Measurements from ENCODE around the gene ATXN7L2. TPM values are rescaled to one million over a fixed set of nuclear protein-coding genes. Genes with fewer than 3 reads are reported as not detected.
A peak's percentile ranks its signal among the peaks of the same experiment; 100 is the strongest.

The ATXN7L2 gene
- total and polyA plus RNA-seq, 2 of the 8 experiments (the other 6 are each of a cell fraction or from before 2014, with no cell fraction given): 8.1 to 9.3 TPM

DNA sequence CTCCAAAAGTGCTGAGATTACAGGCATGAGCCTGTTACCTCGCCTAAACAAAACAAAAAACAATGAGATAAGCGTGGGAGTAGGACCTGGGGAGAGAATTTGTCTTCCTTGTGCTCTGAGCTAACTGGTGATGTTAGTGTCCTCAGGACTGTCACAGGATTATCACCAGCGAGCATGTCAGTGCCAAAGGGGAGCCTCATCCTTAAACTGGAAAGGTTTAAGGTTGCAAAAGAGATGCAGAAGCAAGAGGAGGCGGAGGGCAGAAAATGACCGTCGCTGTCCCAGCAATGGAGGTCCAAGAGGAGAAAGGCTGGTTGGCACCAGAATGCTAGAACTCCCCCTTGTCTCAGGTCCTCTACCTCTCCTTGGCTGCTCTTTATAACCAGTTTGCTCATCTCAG lies 13.5 kb upstream of the ATXN7L2 start:
- H2AK5ac ChIP-seq (ENCODE audit: low read depth, low read length): no peak overlapping the region
- H3K27me3 ChIP-seq (replicated peaks in 1 of 4; ENCODE audit: control insufficient read depth in 3 of 4, extremely low read depth in 1 of 4, insufficient read depth in 3 of 4, low read length in 3 of 4): peaks cover 3 to 36% (median 29%) of the 10 kb centered on the region in 4 experiments
- H2BK120ac ChIP-seq (replicated peaks; ENCODE audit: low read depth, low read length): no peak overlapping the region
- peaks cover 8% of the 10 kb centered on the region; the same call in 1 of the 2 replicates for H3K23me2 ChIP-seq (ENCODE audit: low read depth, low read length)
- H3K36me3 ChIP-seq (ENCODE audit: control insufficient read depth in 2 of 4, insufficient read depth in 4 of 4, low read length in 3 of 4): no peaks in the 10 kb centered on the region
- H3K9ac ChIP-seq (replicated peaks in 1 of 4; ENCODE audit: extremely low read depth in 1 of 4, low read depth in 3 of 4, low read length in 3 of 4): no peak overlapping the region
- H2BK12ac ChIP-seq (ENCODE audit: low read depth, low read length): no peak overlapping the region
- no peaks in the 10 kb centered on the region for H3K79me2 ChIP-seq (ENCODE audit: control insufficient read depth in 1 of 2, insufficient read depth in 2 of 2, low read length in 2 of 2)
- H3K4me3 ChIP-seq (ENCODE audit: extremely low read depth in 1 of 4, insufficient read depth in 2 of 4, low read depth in 3 of 4, low read length in 4 of 4): no peak overlapping the region
- no peaks in the 10 kb centered on the region for H3K9me3 ChIP-seq (ENCODE audit: insufficient read depth in 2 of 2, low read depth in 1 of 2, low read length in 1 of 2)
- H3K4ac ChIP-seq (replicated peaks; ENCODE audit: insufficient read length, low read depth, low read length): no peak overlapping the region
- no peak overlapping the region for H3K14ac ChIP-seq (ENCODE audit: insufficient read length)
- no peak overlapping the region for H3K27ac ChIP-seq (ENCODE audit: low read depth, low read length)
- no peak overlapping the region for H2BK5ac ChIP-seq (ENCODE audit: low read depth, low read length)
- POLR2A ChIA-PET (ENCODE audit: partially characterized antibody): interaction anchor here (1.8 kb wide), 1 partner anchor 9 kb away, joined by 4 read pairs; no protein-coding TSS in a partner anchor
- CTCF ChIA-PET (ENCODE audit: partially characterized antibody): interaction anchor here (0.8 to 1.5 kb wide), 4 partner anchors 13 to 21 kb away, joined by 3 to 4 read pairs (median 3); partner anchors contain the start of gene ATXN7L2
- no peaks in the 10 kb centered on the region for H3K79me1 ChIP-seq (ENCODE audit: low read depth, low read length)
- H3K4me2 ChIP-seq (ENCODE audit: insufficient read depth in 1 of 2, low read depth in 2 of 2, low read length in 2 of 2): no peak overlapping the region
- H4K8ac ChIP-seq (ENCODE audit: extremely low read depth, insufficient read depth, low read length): no peak overlapping the region
- DNase-seq (ENCODE audit: low read depth in 1 of 2, low spot score in 2 of 2) (no peak), FAIRE-seq (no peak)
- TF ChIP-seq GTF2F1 (IDR thresholded peaks at IDR 0.05; ENCODE audit: borderline replicate concordance, low read depth, low read length) (no peak), JUN (IDR thresholded peaks at IDR 0.05; ENCODE audit: low read depth, low read length) (no peak), CEBPB (IDR thresholded peaks at IDR 0.05; ENCODE audit: low read depth, low read length) (no peak), SP4 (IDR thresholded peaks at IDR 0.05; ENCODE audit: low read length) (no peak), SIX5 (IDR thresholded peaks at IDR 0.05; ENCODE audit: low read depth, low read length) (no peak), TAF1 (IDR thresholded peaks at IDR 0.05; ENCODE audit: low read depth, low read length) (no peak), YY1 (IDR thresholded peaks at IDR 0.05; ENCODE audit: low read depth, low read length) (no peak), EP300 (IDR thresholded peaks at IDR 0.05; ENCODE audit: borderline replicate concordance in 1 of 2, low read depth in 2 of 2, low read length in 2 of 2) (no peak), RBBP5 (IDR thresholded peaks at IDR 0.05; ENCODE audit: borderline replicate concordance, low read depth, low read length) (no peak), CHD2 (IDR thresholded peaks at IDR 0.05; ENCODE audit: low read length) (no peak), CREB1 (IDR thresholded peaks at IDR 0.05) (no peak), SRF (IDR thresholded peaks at IDR 0.05; ENCODE audit: low read depth, low read length) (no peak), RFX5 (IDR thresholded peaks at IDR 0.05; ENCODE audit: borderline replicate concordance, low read depth, low read length) (no peak), CHD1 (IDR thresholded peaks at IDR 0.05; ENCODE audit: low read depth, low read length) (no peak), KDM1A (IDR thresholded peaks at IDR 0.05; ENCODE audit: borderline replicate concordance, low read length) (no peak), EZH2 (IDR thresholded peaks at IDR 0.05; ENCODE audit: low read depth, low read length, severe bottlenecking) (no peak)
- H3K56ac ChIP-seq (replicated peaks; ENCODE audit: insufficient read length, low read depth, low read length): no peak overlapping the region
- H3K4me1 ChIP-seq (replicated peaks in 1 of 4; ENCODE audit: control insufficient read depth in 3 of 4, insufficient read depth in 4 of 4, low read length in 3 of 4): peaks cover 0 to 8% (median 1%) of the 10 kb centered on the region in 4 experiments; a peak in 5 of 7 replicates
- no peak overlapping the region for H2AFZ ChIP-seq (ENCODE audit: low read length)
- H3K18ac ChIP-seq (ENCODE audit: extremely low read depth, low read length): no peak overlapping the region
- no peaks in the 10 kb centered on the region for H4K20me1 ChIP-seq (replicated peaks in 1 of 2; ENCODE audit: control insufficient read depth in 1 of 2, insufficient read depth in 2 of 2, low read length in 2 of 2)
- no peak overlapping the region for H2BK15ac ChIP-seq (ENCODE audit: low read length)
- H4K5ac ChIP-seq (ENCODE audit: insufficient read length, low read depth, low read length): no peak overlapping the region
- WGBS, 2 experiments (ENCODE audit: extremely low coverage in 1 of 2, insufficient coverage in 1 of 2, insufficient read length in 1 of 2, insufficient replicate concordance in 2 of 2, low coverage in 1 of 2, low lambda C conversion rate in 2 of 2, missing lambda C conversion rate in 1 of 2): 76% methylated on average over 6 of the region's 6 CpGs; no CpG with 5 or more reads in 1 of the 2 experiments
- H3K23ac ChIP-seq (ENCODE audit: insufficient read length): no peak overlapping the region
- H2BK20ac ChIP-seq (ENCODE audit: low read length): peak overlapping the region; percentile 29; the same call in 1 of the 2 replicates
- H4K91ac ChIP-seq (replicated peaks; ENCODE audit: insufficient read length, low read length): no peak overlapping the region
